HepG2 (cell line): ENCODE data around the gene STK11. TPM values are rescaled to one million over a fixed set of nuclear protein-coding genes. Genes with fewer than 3 reads are reported as not detected.

Source experiments
- ATAC-seq: fragments of 200-7000 bp; cut with Tn5 transposase; 3 replicates; pipeline ENCODE4 v1.9.1; 2020; ENCODE audit warnings: mild to moderate bottlenecking, moderate library complexity
- BruUV-seq: library from RNA; stranded (reverse); fragments of 400-500 nt; replicated peaks from 2 replicates; lab custom pipeline; 2021; lab: Mats Ljungman, UMichigan
- CTCF ChIA-PET: fragments of 300-600 bp; formaldehyde crosslinking; extraction: SDS; loops from one replicate; lab custom pipeline; 2021; ENCODE audit warnings: low total read pairs, inconsistent platforms, low intra/inter-chr PET ratio; lab: Yijun Ruan, JAX
- POLR2A ChIA-PET: fragments of 350-600 bp; sonication (Branson Sonifier 250); formaldehyde crosslinking; loops from one replicate; lab custom pipeline; 2020; ENCODE audit warnings: antibody characterized with exemption, inconsistent platforms; lab: Yijun Ruan, JAX
- DNase-seq: peaks from one replicate; pipeline ENCODE4 v3.0.0-alpha.2; 2015; ENCODE audit warnings: low spot score
- FAIRE-seq: peaks from 3 replicates; lab custom pipeline; 2011; peaks lifted over from hg19 to GRCh38; lab: Jason Lieb, UNC
- H2AFZ ChIP-seq: one replicate; pipeline ENCODE4 v1.6.1; 2011; ENCODE audit warnings: low read length, inconsistent platforms
- H3K27ac ChIP-seq: fragments of 300-600 bp; 3 replicates; pipeline ENCODE4 v1.8.0; 2011; ENCODE audit warnings: mixed run types, mild to moderate bottlenecking, mixed read lengths, low read length, inconsistent platforms; ENCODE audit not compliant: insufficient read depth; ENCODE audit errors: extremely low read length
- H3K27me3 ChIP-seq, 2 experiments: fragments of 200-600 bp in 1 of 2; 2 replicates in 1 of 2; 3 replicates in 1 of 2; pipeline versions ENCODE4 v1.6.0 to v1.8.0; 2011; ENCODE audit warnings: low read length in 2 of 2, mild to moderate bottlenecking in 2 of 2, moderate library complexity in 2 of 2, inconsistent platforms in 1 of 2; ENCODE audit not compliant: insufficient read depth in 2 of 2, control insufficient read depth in 1 of 2
- H3K36me3 ChIP-seq, 2 experiments: fragments of 200-600 bp in 1 of 2; replicated peaks in 1 of 2; 2 replicates in 1 of 2; 3 replicates in 1 of 2; pipeline versions ENCODE4 v1.5.1 to v1.8.0; 2011; ENCODE audit warnings: low read length in 2 of 2, inconsistent platforms in 1 of 2; ENCODE audit not compliant: insufficient read depth in 2 of 2, control insufficient read depth in 1 of 2
- H3K4me1 ChIP-seq: 2 replicates; pipeline ENCODE4 v1.5.1; 2012; ENCODE audit warnings: low read length, inconsistent platforms; ENCODE audit not compliant: insufficient read depth
- H3K4me2 ChIP-seq: 2 replicates; pipeline ENCODE4 v1.6.0; 2011; ENCODE audit warnings: low read depth, low read length, inconsistent platforms
- H3K4me3 ChIP-seq, 3 experiments: fragments of 200-600 bp in 1 of 3; sonication (generic), shearing (Covaris generic) in 1 of 3; replicated peaks in 1 of 3; 2 replicates each; pipeline ENCODE4 v1.5.1; 2011 to 2016; ENCODE audit warnings: low read length in 3 of 3, inconsistent platforms in 2 of 3, low read depth in 2 of 3, mild to moderate bottlenecking in 2 of 3, control low read depth in 1 of 3, mixed read lengths in 1 of 3; ENCODE audit not compliant: insufficient read depth in 1 of 3
- H3K79me2 ChIP-seq: one replicate; pipeline ENCODE4 v1.6.1; 2011; ENCODE audit warnings: low read length, inconsistent platforms; ENCODE audit not compliant: insufficient read depth
- H3K9ac ChIP-seq: 2 replicates; pipeline ENCODE4 v1.6.0; 2011; ENCODE audit warnings: mild to moderate bottlenecking, low read depth, low read length, inconsistent platforms; ENCODE audit not compliant: insufficient read depth
- H3K9me3 ChIP-seq: 2 replicates; pipeline ENCODE4 v1.5.1; 2012; ENCODE audit warnings: mild to moderate bottlenecking, low read length
- H4K20me1 ChIP-seq: 2 replicates; pipeline ENCODE4 v1.6.0; 2011; ENCODE audit warnings: inconsistent platforms, mild to moderate bottlenecking, low read length, moderate library complexity; ENCODE audit not compliant: insufficient read depth
- CBX1 ChIP-seq: IDR thresholded peaks from one replicate; pipeline ENCODE4 v1.6.1; 2016; ENCODE audit warnings: antibody characterized with exemption, low read depth
- CCDC6 ChIP-seq: sonication (generic); formaldehyde crosslinking; IDR thresholded peaks from 2 replicates; pipeline ENCODE4 v1.8.1; 2022; ENCODE audit warnings: mild to moderate bottlenecking, missing genetic modification reagents, moderate library complexity
- EED ChIP-seq: sonication (generic); formaldehyde crosslinking; IDR thresholded peaks from 2 replicates; pipeline ENCODE4 v1.5.0; 2020; ENCODE audit warnings: mild to moderate bottlenecking, missing genetic modification reagents
- GATA4 ChIP-seq: sonication (generic); IDR thresholded peaks from 2 replicates; pipeline ENCODE4 v1.6.1; 2016; ENCODE audit warnings: antibody characterized with exemption, low read depth, borderline replicate concordance
- MTA1 ChIP-seq: sonication (generic); formaldehyde crosslinking; IDR thresholded peaks from 2 replicates; pipeline ENCODE4 v1.4.0; 2020; ENCODE audit warnings: missing genetic modification reagents, mild to moderate bottlenecking, borderline replicate concordance
- NCOA1 ChIP-seq: sonication (generic); formaldehyde crosslinking; IDR thresholded peaks from 2 replicates; pipeline ENCODE4 v1.9.0; 2021; ENCODE audit warnings: missing genetic modification reagents
- RFX1 ChIP-seq: fragments of 450-650 bp; IDR thresholded peaks from 2 replicates; pipeline ENCODE4 v1.6.1; 2017
- SIX4 ChIP-seq: sonication (generic); formaldehyde crosslinking; IDR thresholded peaks from 2 replicates; pipeline ENCODE4 v1.4.0; 2020; ENCODE audit warnings: missing genetic modification reagents
- SMAD9 ChIP-seq: sonication (generic); formaldehyde crosslinking; IDR thresholded peaks from 2 replicates; pipeline ENCODE4 v1.5.1; 2020; ENCODE audit warnings: mild to moderate bottlenecking, missing genetic modification reagents
- TSC22D2 ChIP-seq: sonication (generic); formaldehyde crosslinking; IDR thresholded peaks from 2 replicates; pipeline ENCODE4 v1.5.1; 2020; ENCODE audit warnings: missing genetic modification reagents, mild to moderate bottlenecking, borderline replicate concordance
- ZNF12 ChIP-seq: sonication (generic); formaldehyde crosslinking; IDR thresholded peaks from 2 replicates; pipeline ENCODE4 v1.5.0; 2020; ENCODE audit warnings: missing genetic modification reagents
- ZNF235 ChIP-seq: sonication (generic); formaldehyde crosslinking; IDR thresholded peaks from 2 replicates; pipeline ENCODE4 v1.8.1; 2023; ENCODE audit warnings: mild to moderate bottlenecking, missing genetic modification reagents, borderline replicate concordance
- ZNF274 ChIP-seq: sonication (generic); formaldehyde crosslinking; IDR thresholded peaks from 2 replicates; pipeline ENCODE4 v1.5.1; 2020; ENCODE audit warnings: mild to moderate bottlenecking, missing genetic modification reagents
- ZNF367 ChIP-seq: sonication (generic); formaldehyde crosslinking; IDR thresholded peaks from 2 replicates; pipeline ENCODE4 v1.4.0; 2020; ENCODE audit warnings: missing genetic modification reagents, borderline replicate concordance
- ZNF431 ChIP-seq: sonication (generic); formaldehyde crosslinking; IDR thresholded peaks from 2 replicates; pipeline ENCODE4 v1.9.0; 2022; ENCODE audit warnings: missing genetic modification reagents, low read depth, mild to moderate bottlenecking, borderline replicate concordance
- ZNF672 ChIP-seq: sonication (generic); formaldehyde crosslinking; IDR thresholded peaks from 2 replicates; pipeline ENCODE4 v1.8.1; 2022; ENCODE audit warnings: missing genetic modification reagents
- ZNF782 ChIP-seq: sonication (generic); formaldehyde crosslinking; IDR thresholded peaks from 2 replicates; pipeline ENCODE4 v1.4.0; 2020; ENCODE audit warnings: missing genetic modification reagents, mild to moderate bottlenecking, borderline replicate concordance
- WGBS: methylation state at CpG from one replicate; pipeline ENCODE4 v1.1.6; 2017; ENCODE audit warnings: low lambda C conversion rate; 5-methylcytosine and 5-hydroxymethylcytosine counted together
- in situ Hi-C: cut with HindIII; loops from 2 replicates; pipeline ENCODE4 v1.10.0; 2017; ENCODE audit warnings: low pct_unique_long_range_greater_than_20kb; ENCODE audit not compliant: extremely low pct_ligation_motif_present
- intact Hi-C: fragments of 100-400 bp; cut with micrococcal nuclease; formaldehyde crosslinking; loops from one replicate; pipeline ENCODE4 v1.10.0; 2022; ENCODE audit not compliant: unreplicated experiment
- polyA plus RNA-seq, 8 experiments: library from polyadenylated mRNA; depleted of rRNA in 3 of 8; stranded (reverse) in 7 of 8; unstranded in 1 of 8; fragments of >200 nt; fragmentation: Illumina TruSeq in 4 of 8; extraction: Trizol in 4 of 8; gene quantifications; 2 replicates each; pipeline versions ENCODE4 v1.2.1 to v1.2.3, GENCODE V29; 2011 to 2016; ENCODE audit warnings: low read depth in 4 of 8, missing spikeins in 1 of 8, mixed read lengths in 1 of 8; ENCODE audit not compliant: insufficient read depth in 1 of 8
- total RNA-seq, 5 experiments: library from RNA; depleted of rRNA; stranded (reverse); fragments of >200 nt; fragmentation: Illumina TruSeq; extraction: Trizol; gene quantifications; 2 replicates each; pipeline ENCODE4 v1.2.3, GENCODE V29; 2016; ENCODE audit warnings: low read depth in 1 of 5
- TF ChIP-seq, protein P1 (sequence below): IDR thresholded peaks from 2 replicates; pipeline ENCODE4 v1.6.1; 2012; ENCODE audit warnings: low read depth, low read length, improper control_type of control experiment
- TF ChIP-seq, protein P2 (sequence below): IDR thresholded peaks from 2 replicates; pipeline ENCODE4 v1.6.1; 2016; ENCODE audit warnings: missing genetic modification reagents, missing compliant biosample characterization
- TF ChIP-seq, protein P3 (sequence below): sonication (generic); formaldehyde crosslinking; IDR thresholded peaks from 2 replicates; pipeline ENCODE4 v1.5.0; 2020; ENCODE audit warnings: missing genetic modification reagents

Gene STK11
- total and polyA plus RNA-seq, 2 of the 13 experiments (the other 11 are each of a cell fraction or from before 2014, with no cell fraction given), result 27.5 to 43.6 TPM

- 0% methylated on average over 18 of the region's 64 CpGs for WGBS
- ATAC-seq, result no peak
- in situ Hi-C loops, result no loop called here
- Histone ChIP-seq H3K79me2 (peaks cover 34% of the 10 kb centered on the region), H3K9ac (peak overlapping the region; percentile 90), H3K9me3 (no peaks in the 10 kb centered on the region), H3K27ac (peak overlapping the region; percentile 85), H2AFZ (no peak overlapping the region), H3K4me2 (peak overlapping the region; percentile 100), H3K36me3 (peaks cover 19 to 42% of the 10 kb centered on the region in 2 experiments), H3K4me3 (peak overlapping the region; percentile 59 to 83 (median 62)), H3K4me1 (peaks cover 78% of the 10 kb centered on the region), H3K27me3 (no peaks in the 10 kb centered on the region), H4K20me1 (peaks cover 36% of the 10 kb centered on the region)
- POLR2A ChIA-PET, result interaction anchor here (0.8 to 11.5 kb wide), 35 partner anchors 10 to 279 kb away, joined by 3 to 668 read pairs (median 6); partner anchors contain the start of genes ATP5F1D, CBARP, CNN2 and GPX4
- DNase-seq, result peak; percentile 66
- TSS peak; percentile 65 for BruUV-seq
- FAIRE-seq, result peak; percentile 15
- intact Hi-C loops, result loop anchor here (1.0 kb wide), 1 partner anchor 25 kb away; no protein-coding TSS in a partner anchor
- CTCF ChIA-PET, result no interaction called here
- TF ChIP-seq, protein P1, sequence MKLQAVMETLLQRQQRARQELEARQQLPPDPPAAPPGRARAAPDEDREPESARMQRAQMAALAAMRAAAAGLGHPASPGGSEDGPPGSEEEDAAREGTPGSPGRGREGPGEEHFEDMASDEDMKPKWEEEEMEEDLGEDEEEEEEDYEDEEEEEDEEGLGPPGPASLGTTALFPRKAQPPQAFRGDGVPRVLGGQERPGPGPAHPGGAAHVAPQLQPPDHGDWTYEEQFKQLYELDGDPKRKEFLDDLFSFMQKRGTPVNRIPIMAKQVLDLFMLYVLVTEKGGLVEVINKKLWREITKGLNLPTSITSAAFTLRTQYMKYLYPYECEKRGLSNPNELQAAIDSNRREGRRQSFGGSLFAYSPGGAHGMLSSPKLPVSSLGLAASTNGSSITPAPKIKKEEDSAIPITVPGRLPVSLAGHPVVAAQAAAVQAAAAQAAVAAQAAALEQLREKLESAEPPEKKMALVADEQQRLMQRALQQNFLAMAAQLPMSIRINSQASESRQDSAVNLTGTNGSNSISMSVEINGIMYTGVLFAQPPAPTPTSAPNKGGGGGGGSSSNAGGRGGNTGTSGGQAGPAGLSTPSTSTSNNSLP, result no peak
- TF ChIP-seq EED (CRISPR knock-in tag) (peak; percentile 28; the same call in 1 of the 2 replicates), SMAD9 (no peak), ZNF782 (CRISPR knock-in tag) (no peak), CBX1 (no peak), RFX1 (no peak), CCDC6 (CRISPR knock-in tag) (peak; percentile 75; the same call in 1 of the 2 replicates), ZNF235 (no peak), ZNF367 (no peak), ZNF431 (no peak), TSC22D2 (no peak; the same call in 1 of the 2 replicates), ZNF274 (CRISPR knock-in tag) (0 out of 2 replicates have a peak, but pooled peaks have one; percentile 10), ZNF12 (CRISPR knock-in tag) (no peak), NCOA1 (CRISPR knock-in tag) (peak; percentile 81; the same call in 1 of the 2 replicates), GATA4 (no peak), ZNF672 (CRISPR knock-in tag) (no peak), SIX4 (CRISPR knock-in tag) (no peak), MTA1 (0 out of 2 replicates have a peak, but pooled peaks have one; percentile 38)
- TF ChIP-seq, protein P2, sequence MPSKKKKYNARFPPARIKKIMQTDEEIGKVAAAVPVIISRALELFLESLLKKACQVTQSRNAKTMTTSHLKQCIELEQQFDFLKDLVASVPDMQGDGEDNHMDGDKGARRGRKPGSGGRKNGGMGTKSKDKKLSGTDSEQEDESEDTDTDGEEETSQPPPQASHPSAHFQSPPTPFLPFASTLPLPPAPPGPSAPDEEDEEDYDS (CRISPR knock-in tag), result no peak
- TF ChIP-seq, protein P3, sequence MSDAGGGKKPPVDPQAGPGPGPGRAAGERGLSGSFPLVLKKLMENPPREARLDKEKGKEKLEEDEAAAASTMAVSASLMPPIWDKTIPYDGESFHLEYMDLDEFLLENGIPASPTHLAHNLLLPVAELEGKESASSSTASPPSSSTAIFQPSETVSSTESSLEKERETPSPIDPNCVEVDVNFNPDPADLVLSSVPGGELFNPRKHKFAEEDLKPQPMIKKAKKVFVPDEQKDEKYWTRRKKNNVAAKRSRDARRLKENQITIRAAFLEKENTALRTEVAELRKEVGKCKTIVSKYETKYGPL, result no peak
These were observed 64.1 kb downstream of the STK11 start for GRCh38 chr19:1269478-1270212.
